HK-2 (cell line): ENCODE data around the gene GLOD4.
"Not testable (repeated sequence)": the region's sequence is repeated elsewhere in the genome, so short reads cannot be mapped to it uniquely, and the experiment has no call there.

Experiments
- DNase-seq: peaks from one replicate; pipeline ENCODE4 v3.0.0-alpha.2; 2018; ENCODE audit not compliant: unreplicated experiment

GLOD4 gene

DNA sequence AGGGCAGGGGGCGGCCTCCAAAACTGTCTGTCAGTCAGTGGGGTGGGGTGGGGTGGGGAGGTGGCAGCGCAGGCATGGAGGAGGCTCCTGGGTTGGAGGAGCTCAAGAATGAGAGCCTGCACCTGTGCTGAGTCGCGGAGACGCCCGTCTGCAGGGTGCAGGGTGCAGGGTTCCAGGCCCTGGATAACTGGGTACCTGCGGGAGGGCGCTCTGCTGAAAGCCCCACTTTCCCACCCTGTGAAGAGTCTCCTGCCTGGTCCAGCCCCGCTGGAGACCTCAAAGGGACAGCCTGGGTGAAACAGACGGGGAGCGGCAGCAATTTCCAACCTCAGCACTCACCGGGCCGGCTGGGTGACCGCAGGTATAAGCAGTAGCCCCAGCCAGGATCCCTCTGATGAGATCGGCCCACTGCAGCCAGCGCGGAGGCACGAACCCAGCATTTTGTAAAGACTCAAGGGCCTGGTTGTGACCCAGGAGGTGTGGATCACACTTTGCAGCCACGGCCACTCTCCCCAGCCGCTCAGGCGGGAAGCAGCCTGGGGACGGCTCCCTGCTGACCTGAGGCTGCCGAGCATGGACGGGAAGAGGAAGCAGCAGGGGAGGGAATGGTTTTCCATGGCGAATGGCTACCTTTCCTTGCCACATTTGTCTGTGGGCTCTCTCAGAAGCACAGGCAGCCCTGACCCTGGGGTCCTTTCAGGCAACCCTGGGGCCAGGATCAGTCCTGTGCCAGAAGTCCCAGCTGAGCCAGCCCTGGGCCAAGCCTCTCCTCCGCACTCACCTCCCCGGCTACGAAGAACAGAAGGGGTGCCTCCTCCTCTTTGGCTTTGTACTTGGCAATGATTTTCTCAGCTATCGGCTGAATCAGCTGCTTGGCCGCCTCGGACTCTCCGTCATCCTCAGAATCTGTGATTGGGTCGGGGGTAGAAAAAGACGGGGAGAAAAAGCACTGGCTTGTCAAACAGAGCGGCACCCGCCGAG, 21.1 kb upstream of the GLOD4 start:
- no peak for DNase-seq

DNA sequence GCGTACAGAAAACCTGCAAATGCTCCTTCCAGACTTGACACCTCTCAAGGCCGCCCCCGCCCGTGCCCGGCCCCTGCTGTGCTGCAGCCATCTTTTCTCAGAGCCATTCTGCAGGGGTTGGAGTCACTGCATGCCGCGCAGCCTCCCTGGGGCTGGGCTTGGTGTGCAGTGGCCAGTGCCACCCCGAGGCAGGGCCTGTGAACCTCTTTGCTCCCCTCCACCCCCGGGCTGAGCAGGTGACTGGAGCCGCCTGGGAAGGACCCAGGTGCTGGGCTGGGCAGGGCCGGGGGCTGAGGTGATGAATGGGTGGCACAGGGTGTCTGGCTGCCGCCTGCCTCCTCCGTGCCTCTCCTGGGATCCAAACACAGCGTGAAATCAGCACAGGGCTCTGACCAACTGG, 20.4 kb upstream of the GLOD4 start:
- DNase-seq: no peak

DNA sequence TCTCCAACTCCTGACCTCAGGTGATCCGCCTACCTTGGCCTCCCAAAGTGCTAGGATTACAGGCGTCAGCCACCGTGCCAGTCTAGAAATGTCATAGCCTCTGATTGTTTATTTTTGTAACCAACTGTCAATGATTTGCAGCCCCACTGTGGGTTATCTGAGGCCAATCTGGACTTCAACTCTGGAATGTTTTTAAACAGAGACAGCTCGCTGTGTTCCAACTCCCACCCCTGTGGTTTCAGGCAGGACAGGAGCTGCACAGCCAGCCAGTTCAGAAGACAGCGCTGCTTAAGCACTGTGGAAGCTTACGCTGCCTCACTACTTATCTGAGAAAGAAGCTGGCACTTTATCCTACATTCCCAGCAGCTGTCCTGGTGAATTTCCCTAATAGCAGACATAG, 19.6 kb upstream of the GLOD4 start:
- DNase-seq: peak; percentile 69

DNA sequence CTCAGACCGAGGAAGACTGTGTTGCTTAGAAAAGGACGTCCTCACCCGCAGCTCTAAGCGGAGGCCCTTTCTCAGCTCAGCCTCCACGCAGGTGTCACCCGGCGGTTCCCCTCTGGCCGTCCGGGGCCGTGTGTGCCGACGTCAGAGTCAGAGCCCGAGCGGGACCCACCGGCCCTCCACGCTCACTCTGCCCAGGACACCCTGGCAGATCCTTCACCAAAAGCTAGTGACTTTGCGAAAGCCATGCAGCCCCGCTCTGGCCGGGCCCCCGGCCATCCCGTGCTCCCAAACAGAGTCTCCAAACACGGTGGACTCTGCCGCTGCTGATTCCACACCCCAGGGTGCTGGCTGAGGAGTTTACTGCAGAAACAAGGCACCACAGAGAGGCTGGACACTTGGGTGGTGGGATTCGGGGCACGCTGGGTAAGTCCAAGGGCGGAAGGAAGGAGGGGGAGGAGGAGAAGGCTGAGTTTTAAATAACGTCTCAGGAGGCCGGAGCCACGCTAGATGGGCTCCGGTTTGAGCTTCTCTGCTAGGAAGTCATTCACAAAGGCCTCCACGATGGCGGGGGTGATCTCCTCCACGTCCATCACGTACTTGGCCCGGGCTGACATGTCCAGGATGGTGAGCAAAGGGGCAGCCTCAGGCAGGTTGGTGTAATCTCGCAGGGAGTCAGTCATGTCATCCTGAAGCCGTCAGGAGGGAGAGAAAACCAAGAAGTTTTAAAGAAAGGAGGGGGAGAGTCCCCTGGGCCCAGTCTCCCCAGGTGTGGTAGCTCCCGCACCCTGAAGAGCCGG, 18.6 kb upstream of the GLOD4 start:
- DNase-seq: no peak

GRCh38 chr17:799261-799660, 17.2 kb upstream of the GLOD4 start:
- DNase-seq: no peak

- DNase-seq: no peak
These were observed 16.2 kb upstream of the GLOD4 start for GRCh38 chr17:798246-798645.

DNA sequence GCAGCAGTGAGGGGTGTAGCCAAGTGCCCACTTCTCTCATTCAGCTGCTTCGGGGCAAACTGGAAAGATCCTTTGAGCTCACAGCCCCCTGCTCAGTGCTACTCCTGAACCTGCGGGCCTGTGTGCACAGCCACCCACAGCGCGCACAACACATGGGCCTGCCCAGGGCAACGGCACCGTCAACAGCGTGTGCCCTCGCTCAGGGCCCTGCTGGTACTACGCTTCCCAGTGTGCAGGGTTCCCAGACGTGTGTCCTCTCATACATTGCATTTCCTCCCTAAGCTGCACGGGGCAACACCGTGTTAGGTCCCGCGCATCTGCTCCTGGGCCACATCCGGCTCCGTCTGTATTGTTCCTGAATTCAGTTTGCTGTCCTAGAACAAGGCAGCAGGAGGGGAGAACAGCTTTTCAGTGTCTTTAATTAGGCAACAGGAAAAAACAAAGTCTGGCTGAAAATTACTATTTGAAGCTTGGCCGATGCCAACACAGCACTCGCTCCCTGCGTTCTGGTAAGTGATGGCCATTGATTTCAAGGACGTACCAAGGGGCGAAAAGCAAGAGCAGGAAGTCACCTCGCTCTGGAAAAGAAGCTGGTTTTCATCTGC, 15.3 kb upstream of the GLOD4 start:
- no peak for DNase-seq

DNA sequence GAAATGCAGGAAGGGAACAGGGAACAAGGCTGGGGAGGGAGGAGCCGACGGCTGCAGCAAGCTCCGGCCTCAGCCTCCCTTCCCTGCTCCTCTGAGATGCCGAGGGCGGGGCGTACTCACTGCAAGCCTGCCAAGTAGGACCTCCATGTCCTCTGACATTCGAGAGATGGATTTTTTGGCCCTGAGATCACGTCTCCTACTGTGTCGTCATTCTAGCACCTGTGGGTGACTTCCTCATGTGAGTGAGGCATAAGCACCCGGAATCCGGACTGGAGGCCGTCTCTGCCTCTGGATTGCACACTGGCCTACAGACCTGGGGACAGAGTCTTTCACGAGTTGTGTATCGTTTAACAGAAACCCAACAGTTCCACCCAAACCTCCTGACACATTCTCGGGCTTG, 14.5 kb upstream of the GLOD4 start:
- DNase-seq: no peak

DNA sequence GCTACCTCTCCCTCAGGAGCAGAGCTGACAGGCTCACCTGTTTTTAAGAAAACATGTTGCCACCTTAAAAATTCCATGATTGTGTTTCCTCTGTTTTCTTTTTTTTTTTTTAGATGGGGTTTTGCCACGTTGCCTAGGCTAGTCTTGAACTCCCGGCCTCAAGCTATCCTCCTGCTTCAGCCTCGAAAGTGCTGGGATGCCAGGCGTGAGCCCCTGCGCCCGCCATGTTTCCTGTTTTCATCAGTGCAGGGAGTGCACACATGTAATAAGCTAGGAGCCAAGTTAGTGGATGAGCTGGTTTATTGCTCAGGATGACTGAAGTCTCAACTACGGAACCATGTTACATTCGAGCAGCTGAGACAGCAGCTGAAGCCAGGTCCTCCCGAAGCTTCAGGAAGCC, 13.6 kb upstream of the GLOD4 start:
- DNase-seq: no peak

GRCh38 chr17:795276-795675, 13.2 kb upstream of the GLOD4 start:
- no peak for DNase-seq

DNA sequence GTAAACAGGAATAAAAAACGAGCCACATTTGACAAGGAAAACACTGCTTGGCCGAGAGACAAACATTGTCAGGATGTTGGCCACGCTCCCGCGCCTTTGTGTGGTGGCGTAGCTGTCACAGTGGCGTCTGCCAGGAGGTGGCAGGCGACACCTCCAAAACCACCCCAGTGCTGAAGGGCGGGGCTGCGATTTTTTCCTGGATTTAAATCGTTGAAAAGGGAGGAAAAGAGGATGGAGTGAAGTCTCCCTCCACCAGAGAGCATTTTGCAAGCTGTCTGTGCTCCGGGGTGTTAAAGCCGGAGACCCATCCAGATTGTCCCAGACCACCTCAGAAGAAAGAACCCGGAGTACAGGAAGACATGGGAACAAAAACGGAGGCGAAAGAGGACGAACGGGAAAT, 12.8 kb upstream of the GLOD4 start:
- DNase-seq: no peak

GRCh38 chr17:792277-792676, 10.2 kb upstream of the GLOD4 start:
- no peak for DNase-seq

DNA sequence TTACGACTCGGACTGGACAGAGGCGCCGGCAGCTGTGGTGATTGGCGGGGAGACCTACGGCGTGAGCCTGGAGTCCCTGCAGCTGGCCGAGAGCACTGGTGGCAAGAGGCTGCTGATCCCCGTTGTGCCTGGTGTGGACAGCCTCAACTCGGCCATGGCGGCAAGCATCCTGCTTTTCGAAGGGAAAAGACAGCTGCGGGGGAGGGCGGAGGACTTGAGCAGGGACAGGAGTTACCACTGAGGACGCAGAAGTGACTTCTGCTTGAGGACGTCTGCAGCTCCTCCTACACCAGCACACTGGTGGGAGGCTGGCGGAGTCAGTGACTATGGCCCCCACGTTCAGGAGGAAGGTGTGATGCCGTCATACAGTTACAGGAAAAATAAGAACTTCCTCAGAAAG, 9.7 kb upstream of the GLOD4 start:
- DNase-seq: no peak

GRCh38 chr17:790874-791247, 8.8 kb upstream of the GLOD4 start:
- DNase-seq: not testable (repeated sequence)

DNA sequence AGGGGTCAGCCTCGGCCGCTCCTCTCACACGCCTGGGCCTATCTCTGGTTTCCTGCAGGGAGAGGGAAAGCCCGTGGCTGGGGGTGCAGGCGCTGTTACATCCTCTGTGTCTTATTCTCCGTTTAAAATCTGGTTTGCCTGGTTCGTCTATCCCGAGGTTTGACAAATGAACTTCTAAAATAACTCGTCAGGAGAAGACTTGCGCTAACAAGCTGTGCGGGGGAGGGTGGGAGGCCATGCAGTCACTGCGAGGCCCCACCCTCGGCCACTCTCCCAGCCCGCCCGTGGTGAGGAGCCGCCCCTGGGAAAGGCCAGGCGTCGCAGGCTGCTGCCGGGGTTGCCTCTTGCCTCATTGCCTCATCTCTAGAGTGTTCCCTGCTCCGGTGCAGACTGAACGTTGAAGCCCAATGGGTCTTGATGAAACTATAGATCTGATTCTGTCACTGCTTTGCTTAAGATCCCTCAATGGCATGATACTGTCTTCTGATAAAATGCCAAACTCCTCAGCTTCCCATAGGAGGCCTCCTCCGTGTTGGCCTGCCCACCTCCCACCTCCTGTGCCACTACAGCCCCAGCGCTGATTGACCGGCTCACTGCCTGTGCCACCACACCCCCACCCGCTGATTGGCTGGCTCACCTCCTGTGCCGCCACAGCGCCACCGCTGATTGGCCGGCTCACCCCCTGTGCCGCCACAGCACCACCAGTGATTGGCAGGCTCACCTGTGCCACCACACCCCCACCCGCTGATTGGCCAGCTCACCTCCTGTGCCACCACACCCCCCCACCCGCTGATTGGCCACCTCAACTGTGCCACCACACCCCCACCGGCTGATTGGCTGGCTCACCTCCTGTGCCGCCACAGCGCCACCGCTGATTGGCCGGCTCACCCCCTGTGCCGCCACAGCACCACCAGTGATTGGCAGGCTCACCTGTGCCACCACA, 8.1 kb upstream of the GLOD4 start:
- DNase-seq: not testable (repeated sequence)

GRCh38 chr17:789160-789840, 7.2 kb upstream of the GLOD4 start:
- DNase-seq: no peak

- DNase-seq: no peak
These were observed 6.5 kb upstream of the GLOD4 start for GRCh38 chr17:788551-788950.

DNA sequence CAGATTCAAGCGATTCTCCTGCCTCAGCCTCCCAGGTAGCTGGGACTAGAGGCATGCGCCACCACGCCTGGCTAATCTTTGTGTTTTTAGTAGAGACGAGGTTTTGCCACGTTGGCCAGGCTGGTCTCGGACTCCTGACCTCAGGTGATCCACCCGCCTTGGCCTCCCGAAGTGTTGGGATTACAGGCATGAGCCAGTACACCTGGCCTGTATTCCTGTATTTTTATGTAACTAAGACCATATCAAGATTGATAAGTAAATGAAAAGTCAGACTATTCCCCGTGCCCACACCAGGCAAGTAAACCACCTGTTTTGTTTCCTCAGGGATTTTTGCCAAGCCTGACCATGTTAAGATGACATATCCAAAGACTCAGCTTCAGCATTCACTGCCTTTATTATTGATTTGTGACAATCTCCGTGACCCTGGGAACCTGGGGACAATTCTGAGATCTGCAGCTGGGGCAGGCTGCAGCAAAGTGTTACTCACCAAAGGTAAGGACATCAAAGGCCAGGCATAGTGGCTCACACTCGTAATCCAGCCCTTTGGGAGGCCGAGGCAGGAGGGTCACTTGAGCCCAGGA, 5.7 kb upstream of the GLOD4 start:
- DNase-seq: no peak

GRCh38 chr17:785901-786300, 3.8 kb upstream of the GLOD4 start:
- not testable (repeated sequence) for DNase-seq

DNA sequence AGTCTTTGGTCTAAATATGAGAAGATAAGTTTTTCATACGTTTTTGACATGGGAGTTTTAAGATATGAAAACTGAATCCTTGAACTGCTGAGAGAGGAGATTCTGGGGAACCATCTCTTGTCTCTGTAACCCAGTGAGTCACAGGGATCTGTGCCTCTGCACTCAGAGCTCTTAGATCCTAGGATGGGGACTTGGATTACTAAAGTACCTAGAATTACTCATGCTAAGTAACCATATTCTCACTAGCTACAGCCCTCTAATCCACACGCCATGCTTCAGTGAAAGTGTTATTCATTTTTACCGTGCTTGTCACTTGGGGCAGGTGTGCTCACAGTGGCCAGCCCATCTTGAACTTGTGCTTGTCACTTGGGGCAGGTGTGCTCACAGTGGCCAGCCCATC, 2.1 kb upstream of the GLOD4 start:
- no peak for DNase-seq
